ENCODE results near the gene HIRA. TPM values are rescaled to one million over a fixed set of nuclear protein-coding genes. Genes with fewer than 3 reads are reported as not detected.

HIRA gene
- total and polyA plus RNA-seq, 9 of the 15 experiments (the other 6 are each of a cell fraction or from before 2014, with no cell fraction given) = 0.96 to 132 (median 58.4) TPM

DNA sequence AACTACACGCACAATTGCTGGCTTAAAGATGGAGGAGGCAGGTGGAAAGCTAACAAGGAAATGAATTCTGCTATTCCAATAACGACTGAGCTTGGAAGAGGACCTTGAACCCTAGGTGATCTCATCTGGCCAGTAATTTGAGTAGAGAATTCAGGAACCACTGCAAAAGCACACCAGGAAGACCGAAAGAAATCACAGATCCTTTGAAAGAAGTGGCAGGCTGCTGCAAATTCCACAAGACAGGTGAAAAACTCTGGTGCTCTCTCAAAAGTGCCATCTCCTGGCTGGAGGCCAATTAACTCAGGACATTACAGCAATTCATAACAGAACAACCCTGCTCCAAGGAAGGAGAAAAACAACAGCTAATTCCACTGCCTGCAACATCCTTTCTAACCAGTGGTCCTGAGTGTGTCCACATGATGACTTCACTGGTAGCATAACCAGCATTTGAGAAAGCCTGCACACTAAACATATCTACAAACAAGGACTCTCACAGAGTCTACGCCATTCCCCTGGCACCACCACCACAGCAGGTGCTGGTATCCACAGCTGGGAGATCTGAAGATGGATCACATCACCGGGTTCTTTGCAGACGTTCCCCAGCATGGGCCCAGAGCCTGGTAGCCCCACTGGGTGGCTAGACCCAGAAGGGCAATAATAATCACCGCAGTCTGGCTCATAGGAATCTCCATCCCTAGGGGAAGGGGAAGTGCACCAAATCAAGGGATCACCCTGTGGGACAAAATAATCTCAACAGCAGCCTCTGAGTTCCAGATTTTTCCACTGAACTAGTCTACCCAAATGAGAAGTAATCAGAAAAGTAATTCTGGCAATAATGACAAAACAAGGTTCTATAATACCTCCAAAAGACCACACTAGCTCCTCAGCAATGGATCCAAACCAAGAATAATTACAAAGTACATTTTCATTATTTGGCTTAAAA is 95.1 kb downstream of the HIRA start (continued):
- TF ChIP-seq, protein P1, sequence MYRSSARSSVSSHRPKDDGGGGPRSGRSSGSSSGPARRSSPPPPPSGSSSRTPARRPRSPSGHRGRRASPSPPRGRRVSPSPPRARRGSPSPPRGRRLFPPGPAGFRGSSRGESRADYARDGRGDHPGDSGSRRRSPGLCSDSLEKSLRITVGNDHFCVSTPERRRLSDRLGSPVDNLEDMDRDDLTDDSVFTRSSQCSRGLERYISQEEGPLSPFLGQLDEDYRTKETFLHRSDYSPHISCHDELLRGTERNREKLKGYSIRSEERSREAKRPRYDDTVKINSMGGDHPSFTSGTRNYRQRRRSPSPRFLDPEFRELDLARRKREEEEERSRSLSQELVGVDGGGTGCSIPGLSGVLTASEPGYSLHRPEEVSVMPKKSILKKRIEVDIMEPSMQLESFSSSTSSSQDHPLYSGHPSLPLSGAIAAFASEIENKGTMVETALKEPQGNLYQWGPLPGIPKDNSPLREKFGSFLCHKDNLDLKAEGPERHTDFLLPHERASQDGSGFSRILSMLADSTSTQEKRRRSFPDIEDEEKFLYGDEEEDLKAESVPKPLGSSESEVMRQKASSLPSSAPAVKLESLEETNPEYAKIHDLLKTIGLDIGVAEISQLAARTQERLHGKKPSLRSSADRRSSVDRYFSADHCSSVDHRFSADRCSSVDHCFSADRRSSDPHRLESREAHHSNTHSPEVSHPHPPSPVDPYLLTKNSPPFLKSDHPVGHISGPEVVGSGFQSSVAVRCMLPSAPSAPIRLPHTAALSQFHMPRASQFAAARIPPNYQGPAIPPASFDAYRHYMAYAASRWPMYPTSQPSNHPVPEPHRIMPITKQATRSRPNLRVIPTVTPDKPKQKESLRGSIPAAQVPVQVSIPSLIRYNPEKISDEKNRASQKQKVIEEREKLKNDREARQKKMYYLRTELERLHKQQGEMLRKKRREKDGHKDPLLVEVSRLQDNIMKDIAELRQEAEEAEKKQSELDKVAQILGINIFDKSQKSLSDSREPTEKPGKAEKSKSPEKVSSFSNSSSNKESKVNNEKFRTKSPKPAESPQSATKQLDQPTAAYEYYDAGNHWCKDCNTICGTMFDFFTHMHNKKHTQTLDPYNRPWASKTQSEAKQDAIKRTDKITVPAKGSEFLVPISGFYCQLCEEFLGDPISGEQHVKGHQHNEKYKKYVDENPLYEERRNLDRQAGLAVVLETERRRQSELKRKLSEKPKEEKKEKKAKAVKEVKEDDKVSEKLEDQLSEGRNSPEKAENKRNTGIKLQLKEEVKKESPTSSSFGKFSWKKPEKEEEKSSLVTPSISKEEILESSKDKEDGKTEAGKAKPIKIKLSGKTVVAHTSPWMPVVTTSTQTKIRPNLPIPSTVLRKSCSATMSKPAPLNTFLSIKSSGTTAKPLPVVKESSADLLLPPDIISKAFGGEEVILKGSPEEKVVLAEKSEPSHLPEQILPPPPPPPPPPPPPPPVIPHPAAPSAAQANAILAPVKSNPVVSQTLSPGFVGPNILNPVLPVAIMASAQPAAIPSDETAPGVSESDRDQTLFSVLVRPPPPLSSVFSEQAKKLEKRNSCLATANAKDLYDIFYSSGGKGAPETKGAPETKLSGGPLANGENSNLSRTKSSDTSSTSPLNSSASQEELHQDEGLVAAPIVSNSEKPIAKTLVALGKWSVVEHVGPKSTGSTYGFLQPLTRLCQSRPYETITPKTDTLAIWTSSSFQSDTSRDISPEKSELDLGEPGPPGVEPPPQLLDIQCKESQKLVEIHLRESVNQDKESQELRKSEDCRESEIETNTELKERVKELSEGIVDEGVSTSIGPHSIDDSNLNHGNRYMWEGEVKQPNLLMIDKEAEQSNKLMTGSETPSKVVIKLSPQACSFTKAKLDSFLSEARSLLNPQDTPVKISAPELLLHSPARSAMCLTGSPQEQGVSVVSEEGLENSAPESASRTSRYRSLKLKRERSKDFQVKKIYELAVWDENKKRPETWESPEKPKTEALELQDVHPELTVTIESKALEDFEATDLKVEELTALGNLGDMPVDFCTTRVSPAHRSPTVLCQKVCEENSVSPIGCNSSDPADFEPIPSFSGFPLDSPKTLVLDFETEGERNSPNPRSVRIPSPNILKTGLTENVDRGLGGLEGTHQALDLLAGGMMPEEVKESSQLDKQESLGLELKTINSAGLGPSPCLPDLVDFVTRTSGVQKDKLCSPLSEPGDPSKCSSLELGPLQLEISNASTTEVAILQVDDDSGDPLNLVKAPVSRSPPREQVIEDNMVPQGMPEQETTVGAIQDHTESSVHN (IDR thresholded peaks at IDR 0.05; ENCODE audit: borderline replicate concordance in 1 of 2, low read depth in 1 of 2) = no peak
- TF ChIP-seq ILF3 (IDR thresholded peaks at IDR 0.05; ENCODE audit: borderline replicate concordance) (no peak), FOXP1 (CRISPR knock-in tag; IDR thresholded peaks at IDR 0.05) (peak; percentile 68; the same call in 1 of the 2 replicates), YY1 (IDR thresholded peaks at IDR 0.05; ENCODE audit: borderline replicate concordance in 1 of 3, control insufficient read depth in 1 of 3, extremely low read depth in 1 of 3, insufficient read depth in 3 of 3, insufficient read length in 1 of 3, insufficient replicate concordance in 2 of 3, low read depth in 1 of 3, low read length in 2 of 3) (no peak), MTA1 (IDR thresholded peaks at IDR 0.05; ENCODE audit: borderline replicate concordance) (no peak), ZC3H11A (IDR thresholded peaks at IDR 0.05; ENCODE audit: low read depth, low read length) (no peak), KLF6 (CRISPR knock-in tag; IDR thresholded peaks at IDR 0.05; ENCODE audit: borderline replicate concordance) (no peak), ZNF143 (CRISPR knock-in tag; IDR thresholded peaks at IDR 0.05) (peak; percentile 58), ELF1 (tag; IDR thresholded peaks at IDR 0.05) (no peak)
- TF ChIP-seq, protein P2, sequence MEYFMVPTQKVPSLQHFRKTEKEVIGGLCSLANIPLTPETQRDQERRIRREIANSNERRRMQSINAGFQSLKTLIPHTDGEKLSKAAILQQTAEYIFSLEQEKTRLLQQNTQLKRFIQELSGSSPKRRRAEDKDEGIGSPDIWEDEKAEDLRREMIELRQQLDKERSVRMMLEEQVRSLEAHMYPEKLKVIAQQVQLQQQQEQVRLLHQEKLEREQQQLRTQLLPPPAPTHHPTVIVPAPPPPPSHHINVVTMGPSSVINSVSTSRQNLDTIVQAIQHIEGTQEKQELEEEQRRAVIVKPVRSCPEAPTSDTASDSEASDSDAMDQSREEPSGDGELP (CRISPR knock-in tag; IDR thresholded peaks at IDR 0.05; ENCODE audit: borderline replicate concordance) = no peak
- TF ChIP-seq, protein P3, sequence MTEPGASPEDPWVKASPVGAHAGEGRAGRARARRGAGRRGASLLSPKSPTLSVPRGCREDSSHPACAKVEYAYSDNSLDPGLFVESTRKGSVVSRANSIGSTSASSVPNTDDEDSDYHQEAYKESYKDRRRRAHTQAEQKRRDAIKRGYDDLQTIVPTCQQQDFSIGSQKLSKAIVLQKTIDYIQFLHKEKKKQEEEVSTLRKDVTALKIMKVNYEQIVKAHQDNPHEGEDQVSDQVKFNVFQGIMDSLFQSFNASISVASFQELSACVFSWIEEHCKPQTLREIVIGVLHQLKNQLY (CRISPR knock-in tag; conservative IDR thresholded peaks at IDR 0.05) = no peak
- TF ChIP-seq, protein P4, sequence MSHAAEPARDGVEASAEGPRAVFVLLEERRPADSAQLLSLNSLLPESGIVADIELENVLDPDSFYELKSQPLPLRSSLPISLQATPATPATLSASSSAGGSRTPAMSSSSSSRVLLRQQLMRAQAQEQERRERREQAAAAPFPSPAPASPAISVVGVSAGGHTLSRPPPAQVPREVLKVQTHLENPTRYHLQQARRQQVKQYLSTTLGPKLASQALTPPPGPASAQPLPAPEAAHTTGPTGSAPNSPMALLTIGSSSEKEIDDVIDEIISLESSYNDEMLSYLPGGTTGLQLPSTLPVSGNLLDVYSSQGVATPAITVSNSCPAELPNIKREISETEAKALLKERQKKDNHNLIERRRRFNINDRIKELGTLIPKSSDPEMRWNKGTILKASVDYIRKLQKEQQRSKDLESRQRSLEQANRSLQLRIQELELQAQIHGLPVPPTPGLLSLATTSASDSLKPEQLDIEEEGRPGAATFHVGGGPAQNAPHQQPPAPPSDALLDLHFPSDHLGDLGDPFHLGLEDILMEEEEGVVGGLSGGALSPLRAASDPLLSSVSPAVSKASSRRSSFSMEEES (CRISPR knock-in tag; IDR thresholded peaks at IDR 0.05) = no peak
